Stomach (tissue), 4 donors: ENCODE measurements around the gene HSPB6.
A peak's percentile ranks its signal among the peaks of the same experiment; 100 is the strongest.

Experiments used
- CTCF ChIP-seq, 7 experiments: fragments of 450-650 bp in 4 of 7; fragments of 200-600 bp in 3 of 7; sonication (generic) in 3 of 7; IDR thresholded peaks; one replicate each; pipeline ENCODE4 v1.5.1; 2016 to 2019; ENCODE audit warnings: antibody characterized with exemption in 7 of 7, control low read depth in 2 of 7, mild to moderate bottlenecking in 1 of 7
- POLR2A ChIP-seq, 4 donors: fragments of 450-650 bp; IDR thresholded peaks; one replicate each; pipeline ENCODE4 v1.6.1; 2016; ENCODE audit warnings: antibody characterized with exemption in 4 of 4, control low read depth in 2 of 4, mild to moderate bottlenecking in 1 of 4, moderate library complexity in 1 of 4

DNA sequence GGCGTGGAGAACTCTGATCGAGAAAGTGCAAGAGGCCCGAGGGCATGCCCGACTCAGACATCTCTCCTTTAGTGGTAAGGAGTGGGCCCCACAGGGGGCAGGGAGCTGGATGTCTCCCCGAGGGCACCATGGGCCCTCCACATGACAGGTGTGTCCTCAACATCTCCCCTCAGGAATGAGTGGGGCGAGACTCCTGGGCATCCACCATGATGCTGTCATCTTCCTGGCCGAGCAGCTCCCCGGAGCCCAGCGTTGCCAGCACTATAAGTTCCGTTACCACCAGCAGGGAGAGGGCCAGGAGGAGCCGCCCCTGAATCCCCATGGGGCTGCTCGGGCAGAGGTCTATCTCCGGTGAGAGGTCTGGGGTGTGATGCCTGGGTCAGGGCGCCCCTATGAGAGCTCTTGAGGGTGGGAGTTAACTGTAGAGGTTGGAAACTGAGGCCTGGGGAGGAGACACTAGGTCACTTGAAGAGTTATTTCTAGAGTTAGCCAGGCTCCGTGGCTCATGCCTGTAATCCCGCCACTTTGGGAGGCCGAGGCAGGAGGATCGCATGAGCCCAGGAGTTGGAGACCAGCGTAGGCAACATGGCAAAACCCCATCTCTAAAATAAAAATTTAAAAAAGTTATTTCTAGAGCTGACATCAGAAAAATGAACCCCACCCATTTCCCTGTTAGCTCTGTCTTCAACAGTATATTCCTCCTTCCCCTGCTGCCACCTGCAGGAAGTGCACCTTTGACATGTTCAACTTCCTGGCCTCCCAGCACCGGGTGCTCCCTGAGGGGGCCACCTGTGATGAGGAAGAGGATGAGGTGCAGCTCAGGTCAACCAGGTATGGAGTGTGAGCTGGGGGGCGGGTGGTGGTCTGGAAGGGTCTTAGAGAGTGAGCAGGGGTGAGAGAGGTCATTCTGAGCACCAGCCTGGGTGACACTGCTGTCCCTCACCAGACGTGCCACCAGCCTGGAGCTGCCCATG, 19.6 kb downstream of the HSPB6 start:
- TF ChIP-seq CTCF (IDR thresholded peaks at IDR 0.05) (peak in 1 of 7 experiments; percentile 18), POLR2A (IDR thresholded peaks at IDR 0.05) (no peak)
